Nucleus accumbens (tissue), 56 donors: ENCODE data around the gene AMBRA1.

Experiments
- DNase-seq, 56 donors: peaks; one replicate each; lab custom pipeline; 2025; lab: John Stamatoyannopoulos, UW

Gene AMBRA1

DNA sequence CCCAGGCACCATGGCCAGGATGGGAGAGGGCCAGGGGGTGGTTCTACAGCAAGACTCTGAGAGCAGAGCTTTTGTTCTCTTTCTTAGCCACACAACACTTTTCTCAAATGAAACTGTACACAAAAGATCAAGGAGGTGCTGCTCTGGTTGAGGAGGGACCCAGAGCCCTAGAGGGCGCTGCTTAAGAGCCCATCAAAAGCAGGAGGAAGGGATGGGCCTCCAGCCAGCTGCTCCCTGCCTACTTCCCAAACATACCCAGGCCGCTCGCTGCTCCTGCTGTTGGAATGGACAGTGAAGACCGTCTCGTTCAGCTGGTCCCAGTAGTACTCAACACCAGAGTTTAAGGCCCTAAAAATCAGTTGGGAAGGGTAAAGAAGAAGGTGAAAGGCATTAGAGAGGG lies 183.8 kb downstream of the AMBRA1 start:
- peak in 1 of 56 donors; percentile 17 for DNase-seq

DNA sequence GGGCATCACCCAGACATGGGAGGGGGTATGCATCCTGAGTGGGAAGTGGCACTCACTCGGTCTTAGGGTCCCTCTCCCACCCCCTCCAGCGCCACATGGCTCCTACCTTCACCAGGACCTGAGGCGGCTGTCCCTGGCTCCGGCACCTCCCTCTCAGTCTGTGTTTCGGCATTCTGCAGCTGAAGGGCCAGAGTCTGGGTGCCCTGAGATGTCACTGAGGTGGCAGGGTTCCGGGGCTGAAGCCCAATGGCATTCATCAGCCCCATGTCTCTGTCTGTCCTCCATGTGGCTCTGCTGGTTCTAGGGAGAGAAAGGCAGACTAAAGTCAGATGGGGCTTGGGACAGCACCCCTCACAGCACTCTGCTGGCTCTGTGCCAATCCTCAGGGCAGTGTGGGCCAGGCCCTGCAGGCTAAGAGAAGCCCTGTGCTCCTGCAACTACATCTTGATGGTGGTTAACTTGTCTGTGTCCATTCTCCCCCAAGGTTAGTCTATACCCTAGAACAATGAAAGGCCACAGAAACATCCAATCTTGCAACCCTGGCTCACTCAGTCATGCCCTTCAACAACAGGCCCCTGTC lies 185.3 kb downstream of the AMBRA1 start:
- DNase-seq: no peak

DNA sequence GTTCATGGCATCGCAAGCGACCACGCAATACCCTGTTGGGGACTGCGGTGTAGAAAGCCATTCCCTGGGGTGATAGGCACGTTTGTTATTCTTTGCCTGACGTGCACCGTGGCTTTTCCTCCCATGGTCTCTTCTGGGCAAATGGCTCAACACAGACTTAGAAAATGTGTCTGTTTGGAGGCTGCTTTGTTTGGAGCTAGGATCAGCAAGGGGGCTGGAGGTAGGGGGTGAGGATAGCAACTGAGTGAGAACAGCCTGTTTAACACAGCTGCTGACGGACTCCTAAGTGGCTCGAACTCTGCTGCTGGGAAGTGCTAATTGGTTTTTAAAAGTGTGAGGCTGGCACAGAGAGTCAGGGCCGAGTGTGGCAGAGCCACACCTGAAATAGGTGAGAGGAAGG lies 186.2 kb downstream of the AMBRA1 start:
- no peak for DNase-seq

DNA sequence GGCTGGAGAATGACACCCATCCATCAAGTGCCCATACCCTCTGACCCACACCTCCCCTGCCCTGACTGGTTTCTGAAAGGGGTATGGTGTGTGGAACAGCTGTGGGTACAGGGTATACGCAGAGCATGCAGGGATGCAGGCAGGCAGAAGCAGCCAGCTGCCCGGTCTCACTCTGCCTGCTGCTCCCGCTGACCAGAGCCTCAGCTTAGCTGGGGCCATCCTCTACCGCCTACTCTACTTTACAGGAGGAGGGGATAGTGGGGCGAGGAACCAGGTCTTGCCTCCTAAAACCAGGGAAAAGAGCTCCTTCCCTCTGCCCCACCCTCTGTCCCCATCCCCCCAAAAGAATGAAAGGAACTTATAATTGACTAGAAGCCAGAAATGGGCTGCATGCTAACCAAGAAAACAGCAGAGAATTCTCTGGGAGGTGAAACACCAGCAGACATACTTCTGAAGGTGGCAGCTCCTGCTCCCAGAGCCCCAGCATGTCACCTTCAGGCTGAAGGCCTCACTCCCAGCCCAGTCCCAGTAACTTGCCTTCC lies 189.3 kb downstream of the AMBRA1 start:
- DNase-seq: no peak

DNA sequence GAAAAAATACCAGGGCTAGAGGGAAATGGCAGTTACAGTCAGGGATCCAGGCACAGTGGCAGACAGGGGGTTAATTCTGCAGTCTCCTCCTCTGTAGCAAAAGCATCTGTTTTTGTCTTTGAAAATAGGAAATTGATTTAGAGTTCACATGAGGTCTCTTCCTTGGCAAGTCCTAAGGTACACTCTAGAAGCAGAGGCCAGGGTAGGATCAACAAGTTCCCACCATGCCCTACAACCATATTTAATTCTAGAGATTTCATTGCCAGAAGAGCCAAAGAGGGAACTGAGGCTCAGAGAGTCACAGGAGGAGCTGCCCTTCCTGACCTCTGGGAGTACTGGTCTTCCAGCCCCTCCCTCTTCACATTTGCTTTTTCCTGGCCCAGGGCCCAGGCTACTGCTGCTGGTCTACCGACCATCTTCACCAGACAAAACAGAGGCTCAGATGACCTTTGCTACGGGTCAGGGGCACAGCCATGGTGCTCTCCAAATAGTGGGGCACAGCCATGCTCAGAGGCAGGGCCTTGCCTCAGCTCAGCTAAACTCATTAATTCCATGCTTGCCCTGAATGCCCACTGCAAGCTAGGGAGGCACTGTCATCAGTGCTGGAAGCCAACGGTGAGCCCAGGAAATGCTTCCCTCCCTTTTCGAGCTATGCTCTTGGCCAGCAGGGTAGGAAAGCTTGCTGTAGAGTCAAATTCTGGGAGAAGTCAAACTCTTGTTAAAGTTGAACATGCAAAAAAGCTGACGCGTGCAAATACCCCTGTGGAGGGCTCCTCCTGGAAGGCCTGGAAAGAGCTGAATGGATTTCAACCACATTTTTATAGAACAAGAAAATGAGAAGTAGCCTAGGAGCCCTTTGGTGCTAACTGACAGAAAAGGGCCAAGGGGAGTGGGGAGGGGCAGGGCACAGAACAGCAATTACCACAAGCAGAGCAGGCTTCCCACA lies 190.6 kb downstream of the AMBRA1 start:
- DNase-seq: no peak

DNA sequence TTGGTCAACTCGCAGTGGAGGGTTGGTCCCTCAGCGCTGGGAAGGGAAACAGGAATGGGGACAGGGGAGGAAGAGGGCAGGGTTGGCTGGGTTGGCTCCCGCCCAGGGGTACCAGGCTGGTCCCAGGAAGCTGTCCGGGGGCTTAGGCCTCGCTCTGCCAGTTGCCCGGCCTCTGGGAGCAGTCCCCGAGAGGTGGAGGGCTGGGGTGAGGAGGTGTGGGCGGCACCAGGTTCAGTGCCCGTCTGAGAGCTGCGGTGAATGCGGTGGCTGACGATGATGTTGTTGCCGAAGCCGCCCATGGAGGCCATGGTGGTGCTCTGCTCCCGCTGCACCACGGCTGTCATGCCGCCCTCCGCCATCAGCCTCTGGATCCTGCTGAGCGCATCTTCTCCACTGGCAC lies 196.3 kb downstream of the AMBRA1 start:
- DNase-seq: no peak

DNA sequence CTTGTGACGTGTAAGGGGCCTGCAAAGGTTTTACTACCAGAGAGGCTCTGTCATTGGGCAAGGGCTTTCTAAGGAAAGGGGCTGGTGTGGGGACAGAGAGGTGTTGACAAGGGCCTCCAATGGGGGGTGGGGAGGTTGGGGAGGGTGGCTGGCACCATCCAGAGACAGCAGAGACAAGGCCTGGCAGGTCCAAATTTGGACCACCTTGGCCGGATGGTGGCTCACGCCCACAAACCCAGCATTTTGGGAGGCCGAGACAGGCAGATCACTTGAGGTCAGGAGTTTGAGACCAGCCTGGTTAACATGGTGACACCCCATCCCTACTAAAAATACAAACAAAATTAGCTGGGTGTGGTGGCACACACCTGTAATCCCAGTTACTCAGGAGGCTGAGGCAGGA lies 200.1 kb downstream of the AMBRA1 start:
- DNase-seq: no peak

DNA sequence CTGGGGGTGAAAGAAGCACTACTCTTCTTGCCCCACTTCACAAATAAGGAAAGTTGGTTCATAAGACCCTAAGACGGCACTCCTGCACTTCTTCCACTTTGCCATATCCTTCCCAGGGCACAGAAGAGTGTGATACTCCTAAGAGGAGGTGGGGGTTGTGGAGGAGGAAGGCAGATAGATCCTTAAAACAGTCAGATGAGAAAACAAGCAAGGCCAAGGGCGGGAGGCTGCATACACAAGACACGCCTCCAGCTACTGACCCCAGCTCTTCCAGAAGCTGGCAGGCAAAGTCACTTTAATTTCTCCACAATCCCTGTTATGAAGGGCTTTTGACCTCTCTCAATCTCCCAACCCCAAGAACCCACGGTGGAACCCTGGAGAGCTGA lies 200.6 kb downstream of the AMBRA1 start:
- DNase-seq: no peak

DNA sequence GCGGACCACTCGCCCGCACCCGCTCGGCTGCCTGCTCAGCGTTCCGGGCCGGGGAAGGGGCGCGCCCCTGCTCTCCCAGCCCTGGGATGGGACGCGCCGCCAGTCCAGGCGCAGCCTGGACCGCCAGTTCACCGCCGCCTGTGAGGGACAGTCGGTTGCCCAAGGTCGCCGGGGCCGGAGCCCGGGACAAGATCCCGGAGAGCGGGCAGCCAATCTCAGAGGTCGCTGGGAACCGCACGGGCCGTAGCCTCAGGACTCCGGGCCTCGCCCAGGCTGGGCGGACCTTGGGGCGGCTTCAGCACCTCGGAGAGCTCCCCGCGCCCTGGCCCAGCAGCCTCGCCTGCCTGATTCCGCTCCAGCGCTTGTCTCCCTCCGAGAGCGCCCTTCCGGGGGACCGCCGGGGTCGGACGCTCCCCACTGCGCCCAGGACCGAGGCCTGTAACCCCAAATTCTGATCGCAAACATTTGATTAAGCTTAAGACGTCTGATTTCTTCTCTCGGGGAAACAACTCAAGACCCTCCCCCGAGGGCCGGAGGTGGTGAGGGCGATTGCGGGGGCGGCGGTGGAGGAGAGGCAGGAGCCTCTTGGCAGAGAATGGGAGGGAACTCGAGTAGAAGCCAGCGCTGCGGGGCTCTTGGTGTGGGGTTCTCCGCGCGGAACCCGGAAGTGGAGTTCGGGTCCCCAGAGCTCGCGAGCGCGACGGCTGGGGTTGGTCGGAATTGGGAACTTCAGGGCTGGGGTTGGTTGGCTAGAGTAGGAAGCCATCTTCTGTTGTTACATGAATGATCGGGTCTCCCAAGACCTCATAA lies 201.2 kb downstream of the AMBRA1 start:
- DNase-seq: peak in 47 of 56 donors; percentile 9 to 77 (median 50)

DNA sequence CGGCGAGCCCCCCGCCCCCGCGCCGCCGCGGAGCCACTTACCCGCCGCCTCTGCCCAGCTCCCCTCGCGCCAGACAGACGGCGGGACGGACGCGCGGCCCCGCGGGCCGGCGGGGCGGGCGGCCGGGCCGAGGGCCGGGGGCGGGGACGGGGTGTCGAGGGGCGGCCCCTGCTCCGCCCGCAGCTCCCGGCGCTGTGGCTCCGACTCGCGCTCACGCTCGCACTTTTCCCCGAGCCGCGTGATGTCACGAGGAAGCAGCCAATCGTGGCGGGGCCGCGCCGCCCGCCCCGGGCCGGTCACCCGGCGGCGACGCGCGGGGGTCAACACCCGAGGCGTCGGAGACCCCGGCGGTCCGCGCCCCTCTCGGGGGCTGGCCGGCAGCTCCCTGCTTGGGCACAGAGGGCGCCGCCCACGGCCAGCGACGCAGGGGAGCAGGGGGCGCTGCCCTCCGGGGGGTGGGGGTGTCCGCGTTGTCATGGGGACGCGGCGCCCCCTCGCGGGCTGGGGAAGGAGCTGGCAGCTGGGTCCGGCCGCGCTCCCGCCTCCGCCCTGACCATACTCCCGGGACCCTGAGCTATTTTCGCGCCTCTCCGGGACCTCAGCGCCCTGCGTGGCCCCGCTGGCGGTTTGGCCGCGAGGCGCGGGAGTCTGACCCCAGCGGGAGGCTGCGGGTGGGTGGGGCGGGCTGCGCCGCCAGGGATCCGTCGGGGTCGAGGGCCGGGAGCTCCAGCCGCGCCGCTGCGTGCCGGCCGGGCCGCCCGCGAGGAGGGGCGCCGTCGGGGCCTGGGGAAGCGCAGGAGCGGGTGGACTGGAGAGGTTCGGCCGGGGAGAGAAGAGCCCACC lies 202.0 kb downstream of the AMBRA1 start, which contains the start of gene CHRM4:
CHRM4 (minus strand) TSS at position 199 of the 843 bp plus-strand sequence. CDS start 5,219 bp downstream, outside the sequence.
- peak in 25 of 56 donors; percentile 18 to 69 (median 37) for DNase-seq

DNA sequence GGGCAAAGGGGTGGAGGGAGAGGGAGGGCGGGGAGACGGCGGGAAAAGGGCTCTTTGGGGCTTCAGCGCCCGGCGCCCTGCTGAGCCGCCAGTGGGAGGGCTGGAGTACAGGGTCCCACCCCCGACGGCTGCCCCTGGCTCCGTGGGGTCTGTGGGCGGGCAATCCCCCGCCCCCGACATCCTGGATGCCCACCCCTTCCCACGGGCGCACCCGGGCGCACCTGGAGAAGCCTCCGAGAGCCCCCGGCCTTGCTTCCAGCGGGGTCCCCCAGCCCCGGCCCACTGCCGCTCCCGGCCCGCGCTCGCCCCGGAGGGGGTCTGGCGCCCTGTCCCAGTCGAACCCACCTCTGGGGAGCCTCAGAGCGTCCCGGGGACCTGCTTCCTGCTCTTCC lies 202.6 kb downstream of the AMBRA1 start:
- DNase-seq: no peak

DNA sequence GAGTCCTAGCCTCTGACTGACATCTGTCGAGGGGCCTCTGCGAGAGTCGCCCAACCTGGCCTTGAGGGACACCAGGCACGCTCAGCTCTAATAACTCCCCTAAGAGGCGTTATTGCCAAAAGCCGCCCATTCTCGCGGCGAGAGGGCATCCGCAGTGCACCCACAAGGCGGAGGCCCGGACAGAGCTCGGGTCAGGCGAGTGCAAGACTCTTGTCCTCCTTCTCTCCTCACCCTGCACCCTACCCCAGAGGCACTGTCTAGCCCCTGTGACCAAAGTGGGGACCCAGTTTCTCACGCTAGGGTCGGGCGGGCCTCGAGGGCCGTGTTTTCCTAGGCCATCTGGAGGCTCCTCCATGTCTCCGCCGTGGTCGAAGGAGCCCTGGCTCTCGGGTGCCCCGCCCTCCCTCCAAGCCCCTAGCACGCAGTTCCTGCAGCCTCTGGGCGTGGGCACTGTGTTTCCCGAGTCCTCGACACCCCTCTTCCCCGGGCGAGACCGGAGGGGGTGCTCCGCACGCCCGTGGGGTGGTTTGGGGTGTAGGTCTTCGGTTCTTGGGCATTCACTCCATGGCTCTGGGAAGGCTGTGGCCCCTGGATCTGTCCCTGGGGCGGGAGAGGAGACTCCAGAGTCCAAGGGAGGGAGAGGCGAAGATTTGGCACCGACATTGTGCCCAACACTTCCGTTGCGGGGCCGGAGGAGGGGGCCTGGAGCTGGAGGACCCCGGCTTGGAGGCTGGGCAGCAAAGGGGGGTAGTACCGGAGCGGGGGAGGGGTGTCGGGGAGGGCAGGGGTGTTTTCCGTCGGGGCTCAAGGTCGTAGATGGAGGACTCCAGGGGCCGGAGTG lies 203.3 kb downstream of the AMBRA1 start:
- no peak for DNase-seq

DNA sequence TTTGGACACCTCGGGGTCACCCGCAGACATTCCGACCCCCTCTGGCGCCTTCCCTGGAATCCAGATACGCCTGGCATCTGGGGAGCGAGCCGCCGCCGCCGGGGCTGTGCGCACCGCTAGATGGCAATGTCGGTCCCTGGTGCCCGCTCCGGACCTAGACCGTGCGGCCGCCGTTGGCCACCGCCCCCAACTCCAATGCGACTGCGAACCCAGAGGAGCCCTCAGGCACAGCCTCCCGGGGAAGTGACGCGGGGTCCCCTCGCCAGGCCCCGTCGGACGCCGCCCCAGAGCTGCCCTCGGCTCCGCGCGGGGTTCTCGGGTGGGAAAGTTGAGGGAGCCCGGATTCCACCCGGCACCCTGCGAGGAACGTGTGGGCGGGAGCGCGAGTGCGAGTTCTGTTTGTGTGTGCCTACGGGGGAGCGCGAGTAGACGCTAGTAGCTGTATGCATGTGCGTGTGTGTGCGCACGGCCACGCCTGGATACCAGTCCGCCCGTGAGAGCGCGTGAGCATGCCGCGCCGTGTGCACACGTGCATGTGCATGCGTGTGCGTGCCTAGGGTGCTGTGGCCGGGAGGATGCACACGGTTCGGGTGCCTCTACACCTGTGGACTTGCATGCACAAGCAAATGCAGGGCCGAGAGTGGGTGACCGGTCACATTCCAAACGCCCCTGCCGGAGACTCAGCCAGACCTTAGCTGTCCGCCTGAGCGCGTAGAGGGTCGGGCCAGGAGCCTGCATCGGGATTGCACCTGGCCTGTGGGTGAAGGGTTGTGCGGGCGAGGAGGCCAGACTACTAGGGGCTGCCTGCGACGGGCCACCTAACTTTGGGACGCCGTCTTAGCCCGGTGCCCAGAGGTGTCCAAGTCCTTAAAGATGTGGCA lies 204.1 kb downstream of the AMBRA1 start:
- DNase-seq: peak in 45 of 56 donors; percentile 11 to 79 (median 56)

DNA sequence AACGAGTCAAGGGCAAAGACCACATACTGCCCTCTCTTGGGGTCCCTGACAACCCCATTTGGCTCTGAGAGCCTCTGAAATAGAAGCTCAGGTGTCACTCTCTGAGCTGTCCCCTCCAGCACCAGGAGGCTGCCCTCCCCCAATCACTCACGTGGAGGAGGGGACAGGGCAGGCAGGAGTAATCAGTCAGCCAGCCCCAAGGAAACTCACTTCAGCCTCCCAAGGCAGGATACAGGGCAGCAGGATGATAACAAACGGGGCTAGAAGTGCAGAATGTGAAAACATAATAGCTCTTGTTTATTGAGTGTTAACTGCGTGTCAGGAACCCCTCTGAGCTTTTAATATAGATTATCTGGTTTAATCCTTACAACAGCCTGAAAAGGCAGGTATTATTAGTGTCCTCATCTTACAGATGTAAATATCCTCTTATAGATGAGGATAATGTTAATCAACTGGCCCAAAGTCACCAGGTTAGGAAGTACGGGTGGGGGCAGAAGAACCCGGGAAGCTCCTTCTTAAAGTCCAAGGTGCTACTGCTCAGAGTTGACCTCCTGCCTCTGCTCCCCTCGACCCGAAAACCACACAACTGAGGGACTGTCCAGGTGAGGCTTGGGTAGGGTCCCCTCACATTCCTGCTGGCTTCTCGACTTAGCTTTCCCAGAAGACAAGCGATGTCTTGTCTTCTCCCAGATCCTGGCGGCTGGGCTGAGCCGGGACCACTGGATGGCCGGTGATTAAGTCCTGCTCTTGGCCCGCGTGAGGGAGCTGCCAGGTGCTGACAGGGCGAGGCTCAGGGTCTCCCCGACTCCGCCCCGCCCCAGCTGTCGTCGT lies 205.0 kb downstream of the AMBRA1 start:
- no peak for DNase-seq

DNA sequence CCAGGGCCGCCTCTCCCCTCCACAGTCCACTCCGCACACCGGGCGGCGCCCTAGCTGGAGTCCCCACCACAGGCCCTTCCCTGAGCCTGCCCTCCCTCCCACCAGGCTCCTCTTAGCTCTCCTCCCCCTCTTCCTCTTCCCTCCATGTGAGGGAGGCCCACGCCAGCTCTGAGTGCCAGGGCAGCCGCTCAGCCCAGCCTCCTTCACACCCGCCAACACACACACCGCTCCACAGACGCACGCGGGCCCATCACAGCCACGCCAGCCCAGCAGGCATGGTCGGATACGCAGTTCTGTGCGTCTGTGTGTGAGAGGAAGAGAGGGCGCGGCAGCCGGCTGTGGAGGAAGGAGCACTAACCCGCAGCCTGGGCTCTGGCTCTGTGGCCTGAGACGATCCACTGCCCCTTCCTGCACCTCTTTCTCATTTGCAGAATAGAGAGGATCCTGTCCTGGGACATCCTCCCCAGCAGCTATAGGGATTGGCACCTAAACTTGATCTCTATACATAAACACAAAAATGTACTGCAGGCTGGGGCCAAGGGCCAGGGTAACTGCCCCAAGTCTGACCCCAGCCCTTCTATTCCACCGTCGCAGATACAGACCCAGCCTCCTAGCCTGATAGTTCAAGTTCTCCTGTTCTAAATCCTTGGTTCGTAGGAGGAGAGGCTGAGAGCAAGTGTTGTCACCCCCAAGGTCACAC lies 205.8 kb downstream of the AMBRA1 start:
- no peak for DNase-seq

DNA sequence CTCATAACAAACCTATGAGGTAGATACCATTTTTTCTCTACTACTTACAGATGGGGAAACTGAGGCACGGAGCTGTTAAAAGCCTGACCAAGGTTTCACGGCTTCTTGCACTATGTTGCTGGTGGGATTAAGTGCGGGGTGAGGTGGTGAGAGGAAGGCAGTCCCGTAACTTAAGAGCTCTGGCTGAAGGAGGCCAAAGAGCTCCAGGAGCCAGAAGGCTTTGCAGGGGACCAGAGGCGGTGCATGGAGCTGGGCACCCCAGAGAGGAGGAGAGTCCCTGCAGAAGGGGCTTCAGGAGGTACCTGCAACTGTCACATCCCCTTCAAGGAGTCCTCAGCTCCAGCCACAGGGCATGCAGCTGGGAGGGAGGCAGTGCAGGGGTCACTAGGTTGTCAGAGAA lies 206.4 kb downstream of the AMBRA1 start:
- no peak for DNase-seq
